ENCODE results near the gene TVP23A. TPM values are rescaled to one million over a fixed set of nuclear protein-coding genes. Genes with fewer than 3 reads are reported as not detected.
A peak's percentile ranks its signal among the peaks of the same experiment; 100 is the strongest.
"Not testable (repeated sequence)": the region's sequence is repeated elsewhere in the genome, so short reads cannot be mapped to it uniquely, and the experiment has no call there.

Gene TVP23A
- polyA plus RNA-seq, 1 of the 3 experiments (the other 2 are of a cell fraction), result 0.35 TPM

GRCh38 chr16:10831894-10832886, 13.6 kb upstream of the TVP23A start:
- TF ChIP-seq, protein P1, sequence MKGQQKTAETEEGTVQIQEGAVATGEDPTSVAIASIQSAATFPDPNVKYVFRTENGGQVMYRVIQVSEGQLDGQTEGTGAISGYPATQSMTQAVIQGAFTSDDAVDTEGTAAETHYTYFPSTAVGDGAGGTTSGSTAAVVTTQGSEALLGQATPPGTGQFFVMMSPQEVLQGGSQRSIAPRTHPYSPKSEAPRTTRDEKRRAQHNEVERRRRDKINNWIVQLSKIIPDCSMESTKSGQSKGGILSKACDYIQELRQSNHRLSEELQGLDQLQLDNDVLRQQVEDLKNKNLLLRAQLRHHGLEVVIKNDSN (IDR thresholded peaks at IDR 0.05; ENCODE audit: borderline replicate concordance, low read depth), result no peak
- TF ChIP-seq EP300 (IDR thresholded peaks at IDR 0.05; ENCODE audit: borderline replicate concordance in 1 of 2, low read depth in 1 of 2, low read length in 1 of 2) (no peak), FOXM1 (IDR thresholded peaks at IDR 0.05; ENCODE audit: low read depth) (no peak)
- Histone ChIP-seq H3K4me1 (ENCODE audit: control insufficient read depth in 1 of 2, insufficient read depth in 2 of 2, low read depth in 1 of 2, low read length in 1 of 2) (peaks cover 4 to 20% of the 10 kb centered on the region in 2 experiments; a peak in 3 of 4 replicates), H3K27ac (ENCODE audit: low read depth in 2 of 2, low read length in 1 of 2) (no peak overlapping the region), H3K4me2 (no peak overlapping the region), H3K9me2 (no peaks in the 10 kb centered on the region), H3K79me2 (ENCODE audit: insufficient read depth) (no peaks in the 10 kb centered on the region), H3K9me3 (no peaks in the 10 kb centered on the region), H2AFZ (ENCODE audit: low read depth) (no peak overlapping the region), H3F3A (replicated peaks; ENCODE audit: insufficient read depth) (no peaks in the 10 kb centered on the region), H3K27me3 (ENCODE audit: insufficient read depth) (no peaks in the 10 kb centered on the region), H3K36me3 (replicated peaks in 1 of 2; ENCODE audit: control insufficient read depth in 1 of 2, insufficient read depth in 2 of 2, low read length in 1 of 2) (no peaks in the 10 kb centered on the region), H3K4me3 (ENCODE audit: low read depth in 2 of 2, low read length in 1 of 2) (no peak overlapping the region), H3K9ac (no peak overlapping the region), H4K20me1 (ENCODE audit: insufficient read depth) (no peaks in the 10 kb centered on the region)
- DNase-seq, result no peak
- ChIA-PET CTCF (interaction anchor here (1.0 to 1.2 kb wide), 2 partner anchors 17 to 310 kb away, joined by 3 read pairs; no protein-coding TSS in a partner anchor), POLR2A (no interaction called here)
- 76% methylated on average over 10 of the region's 10 CpGs for WGBS (ENCODE audit: low lambda C conversion rate)

GRCh38 chr16:10830240-10830639, 11.6 kb upstream of the TVP23A start:
- DNase-seq; H3K4me3 ChIP-seq (ENCODE audit: low read depth in 2 of 2, low read length in 1 of 2); H3K79me2 ChIP-seq (ENCODE audit: insufficient read depth); H3K27ac ChIP-seq (ENCODE audit: low read depth in 2 of 2, low read length in 1 of 2); H3K9ac ChIP-seq; H3K4me2 ChIP-seq; CTCF ChIA-PET; H3K9me3 ChIP-seq; H3K9me2 ChIP-seq; H2AFZ ChIP-seq (ENCODE audit: low read depth); H3F3A ChIP-seq (replicated peaks; ENCODE audit: insufficient read depth); H3K36me3 ChIP-seq (replicated peaks in 1 of 2; ENCODE audit: control insufficient read depth in 1 of 2, insufficient read depth in 2 of 2, low read length in 1 of 2); POLR2A ChIA-PET; H4K20me1 ChIP-seq (ENCODE audit: insufficient read depth); H3K27me3 ChIP-seq (ENCODE audit: insufficient read depth): not testable (repeated sequence)
- H3K4me1 ChIP-seq (ENCODE audit: control insufficient read depth in 1 of 2, insufficient read depth in 2 of 2, low read depth in 1 of 2, low read length in 1 of 2), result peaks cover 4 to 20% of the 10 kb centered on the region in 2 experiments; a peak in 3 of 4 replicates

DNA sequence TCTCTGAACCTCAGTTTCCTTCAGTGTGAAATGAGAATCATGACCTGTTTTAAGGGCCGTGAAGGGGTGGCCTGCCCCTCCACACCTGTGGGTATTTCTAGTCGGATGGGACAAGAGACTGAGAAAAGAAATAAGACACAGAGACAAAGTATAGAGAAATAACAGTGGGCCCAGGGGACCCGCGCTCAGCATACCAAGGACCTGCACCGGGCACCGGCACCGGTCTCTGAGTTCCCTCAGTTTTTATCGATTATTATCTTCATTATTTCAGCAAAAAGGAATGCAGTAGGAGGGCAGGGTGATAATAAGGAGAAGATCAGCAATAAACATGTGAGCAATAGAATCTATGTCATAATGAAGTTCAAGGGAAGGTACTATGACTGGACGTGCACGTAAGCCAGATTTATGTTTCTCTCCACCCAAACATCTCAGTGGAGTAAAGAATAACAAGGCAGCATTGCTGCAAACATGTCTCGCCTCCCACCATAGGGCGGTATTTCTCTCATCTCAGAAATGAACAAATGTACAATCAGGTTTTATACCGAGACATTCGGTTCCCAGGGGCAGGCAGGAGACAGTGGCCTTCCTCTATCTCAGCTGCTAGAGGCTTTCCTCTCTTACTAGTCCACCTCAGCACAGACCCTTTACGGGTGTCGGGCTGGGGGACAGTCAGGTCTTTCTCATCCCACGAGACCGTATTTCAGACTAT, 10.9 kb upstream of the TVP23A start:
- H3K9me2 ChIP-seq; H4K20me1 ChIP-seq (ENCODE audit: insufficient read depth); H3K9ac ChIP-seq; H3K27me3 ChIP-seq (ENCODE audit: insufficient read depth); POLR2A ChIA-PET; H3K79me2 ChIP-seq (ENCODE audit: insufficient read depth); H3K9me3 ChIP-seq; H3K36me3 ChIP-seq (replicated peaks in 1 of 2; ENCODE audit: control insufficient read depth in 1 of 2, insufficient read depth in 2 of 2, low read length in 1 of 2); H3K4me3 ChIP-seq (ENCODE audit: low read depth in 2 of 2, low read length in 1 of 2); DNase-seq; H3F3A ChIP-seq (replicated peaks; ENCODE audit: insufficient read depth): not testable (repeated sequence)
- CTCF ChIA-PET, result interaction anchor here (1.0 kb wide), 1 partner anchor 89 kb away, joined by 3 read pairs; no protein-coding TSS in a partner anchor
- Histone ChIP-seq H2AFZ (ENCODE audit: low read depth) (peak overlapping the region; percentile 60), H3K27ac (ENCODE audit: low read depth in 2 of 2, low read length in 1 of 2) (peak overlapping the region in 1 of 2 experiments; percentile 90; a peak in 2 of 4 replicates), H3K4me2 (peak overlapping the region; percentile 56), H3K4me1 (ENCODE audit: control insufficient read depth in 1 of 2, insufficient read depth in 2 of 2, low read depth in 1 of 2, low read length in 1 of 2) (peaks cover 4 to 20% of the 10 kb centered on the region in 2 experiments; a peak in 3 of 4 replicates)
- WGBS (ENCODE audit: low lambda C conversion rate), result 78% methylated on average over 18 of the region's 18 CpGs
